ENCODE results near the gene CFAP107. TPM values are rescaled to one million over a fixed set of nuclear protein-coding genes. Genes with fewer than 3 reads are reported as not detected.

The CFAP107 gene
- polyA plus RNA-seq, 2 of the 4 experiments (the other 2 are of a cell fraction): not detected

DNA sequence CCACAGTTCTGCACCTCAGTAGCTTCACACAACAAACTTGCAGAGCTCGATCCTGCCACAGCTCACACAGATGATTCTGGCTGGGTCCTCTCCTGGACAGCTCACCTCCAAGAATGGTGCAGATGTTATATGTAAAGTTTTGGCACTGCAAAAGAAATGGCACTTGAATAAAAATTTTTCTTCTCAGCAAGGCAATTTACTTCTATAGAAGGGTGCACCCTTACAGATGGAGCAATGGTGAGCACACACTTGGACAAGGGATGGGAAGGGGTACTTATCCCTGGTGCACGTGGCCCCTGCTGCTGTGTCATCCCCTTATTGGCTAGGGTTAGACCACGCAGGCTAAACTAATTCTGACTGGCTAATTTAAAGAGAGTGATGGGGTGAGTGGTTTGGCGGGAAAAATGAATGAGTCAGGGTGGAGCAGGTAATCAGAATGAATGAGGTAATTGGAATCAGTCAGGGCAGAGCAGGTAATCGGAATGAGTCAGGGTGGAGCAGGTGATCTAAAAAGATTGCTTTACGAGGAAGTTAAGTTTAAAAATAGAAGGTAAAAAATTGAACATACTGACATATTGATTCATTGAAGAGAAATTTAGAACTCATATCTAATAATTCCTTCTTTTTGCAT lies 42.1 kb upstream of the CFAP107 start:
- TF ChIP-seq TFCP2L1 (CRISPR knock-in tag; IDR thresholded peaks at IDR 0.05): no peak
- TF ChIP-seq MAZ (IDR thresholded peaks at IDR 0.05; ENCODE audit: borderline replicate concordance, low read depth, low read length): no peak
- TF ChIP-seq EHMT2 (IDR thresholded peaks at IDR 0.05; ENCODE audit: low read depth): no peak
- TF ChIP-seq SMC3 (IDR thresholded peaks at IDR 0.05): no peak
- TF ChIP-seq KDM5A (IDR thresholded peaks at IDR 0.05): no peak
- no peak for TF ChIP-seq RFX5 (IDR thresholded peaks at IDR 0.05)
- TF ChIP-seq, protein P1, sequence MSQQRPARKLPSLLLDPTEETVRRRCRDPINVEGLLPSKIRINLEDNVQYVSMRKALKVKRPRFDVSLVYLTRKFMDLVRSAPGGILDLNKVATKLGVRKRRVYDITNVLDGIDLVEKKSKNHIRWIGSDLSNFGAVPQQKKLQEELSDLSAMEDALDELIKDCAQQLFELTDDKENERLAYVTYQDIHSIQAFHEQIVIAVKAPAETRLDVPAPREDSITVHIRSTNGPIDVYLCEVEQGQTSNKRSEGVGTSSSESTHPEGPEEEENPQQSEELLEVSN (IDR thresholded peaks at IDR 0.05; ENCODE audit: borderline replicate concordance, low read depth): no peak
- TF ChIP-seq, protein P2, sequence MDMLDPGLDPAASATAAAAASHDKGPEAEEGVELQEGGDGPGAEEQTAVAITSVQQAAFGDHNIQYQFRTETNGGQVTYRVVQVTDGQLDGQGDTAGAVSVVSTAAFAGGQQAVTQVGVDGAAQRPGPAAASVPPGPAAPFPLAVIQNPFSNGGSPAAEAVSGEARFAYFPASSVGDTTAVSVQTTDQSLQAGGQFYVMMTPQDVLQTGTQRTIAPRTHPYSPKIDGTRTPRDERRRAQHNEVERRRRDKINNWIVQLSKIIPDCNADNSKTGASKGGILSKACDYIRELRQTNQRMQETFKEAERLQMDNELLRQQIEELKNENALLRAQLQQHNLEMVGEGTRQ (IDR thresholded peaks at IDR 0.05): no peak
- no peak for DNase-seq (ENCODE audit: low read depth in 1 of 2, low spot score in 1 of 2)
- Histone ChIP-seq H3K4me2 (no peak overlapping the region), H3K27ac (no peak overlapping the region), H3K4me1 (no peaks in the 10 kb centered on the region), H3K4me3 (no peak overlapping the region), H3K9me3 (peaks cover 4% of the 10 kb centered on the region; the same call in 1 of the 3 replicates)
- CTCF ChIA-PET: interaction anchor here (1.1 kb wide), 1 partner anchor 7 kb away, joined by 4 read pairs; no protein-coding TSS in a partner anchor
- POLR2A ChIA-PET: no interaction called here
- ATAC-seq: no peak
- WGBS (ENCODE audit: missing lambda C conversion rate): 2% methylated on average over 6 of the region's 6 CpGs
- no peak for FAIRE-seq

DNA sequence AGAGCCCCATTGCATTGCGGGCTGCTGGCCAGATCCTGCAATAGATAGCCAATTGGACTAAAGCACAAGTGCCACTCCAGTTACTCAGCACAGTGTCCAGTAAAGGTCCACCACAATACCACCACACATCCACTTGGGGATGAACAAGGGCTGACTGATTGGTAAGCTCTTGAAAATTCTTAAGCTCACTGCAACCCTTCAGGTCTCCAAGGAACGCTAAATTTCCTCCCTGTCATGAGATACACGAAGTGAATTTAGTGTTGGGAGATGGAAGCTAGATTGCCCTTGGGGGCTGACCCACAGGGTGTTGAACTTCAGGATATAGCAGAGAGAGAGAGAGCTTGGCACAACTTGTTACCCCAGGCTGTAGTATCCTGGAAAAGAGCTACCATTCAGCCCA lies 39.9 kb upstream of the CFAP107 start:
- H3K27ac ChIP-seq: no peak overlapping the region
- no peak for DNase-seq (ENCODE audit: low read depth in 1 of 2, low spot score in 1 of 2)
- POLR2A ChIA-PET: no interaction called here
- H3K4me2 ChIP-seq: no peak overlapping the region
- no peak for FAIRE-seq
- H3K4me1 ChIP-seq: no peaks in the 10 kb centered on the region
- TF ChIP-seq EHMT2 (IDR thresholded peaks at IDR 0.05; ENCODE audit: low read depth) (no peak), CHD4 (IDR thresholded peaks at IDR 0.05; ENCODE audit: borderline replicate concordance) (no peak), MAX (IDR thresholded peaks at IDR 0.05) (no peak), HEYL (CRISPR knock-in tag; IDR thresholded peaks at IDR 0.05) (no peak), BHLHE40 (IDR thresholded peaks at IDR 0.05; ENCODE audit: low read depth, low read length) (no peak), POLR2AphosphoS2 (conservative IDR thresholded peaks at IDR 0.05; ENCODE audit: low read length) (no peak), RARB (CRISPR knock-in tag; IDR thresholded peaks at IDR 0.05) (no peak), GATA3 (IDR thresholded peaks at IDR 0.05; ENCODE audit: borderline replicate concordance) (no peak), RNF2 (IDR thresholded peaks at IDR 0.05; ENCODE audit: borderline replicate concordance, low read depth) (no peak), HOXB5 (CRISPR knock-in tag; IDR thresholded peaks at IDR 0.05) (no peak), TFCP2L1 (CRISPR knock-in tag; IDR thresholded peaks at IDR 0.05) (no peak), PHF8 (IDR thresholded peaks at IDR 0.05; ENCODE audit: borderline replicate concordance, low read depth) (no peak), KDM5A (IDR thresholded peaks at IDR 0.05) (no peak), MAZ (IDR thresholded peaks at IDR 0.05; ENCODE audit: borderline replicate concordance, low read depth, low read length) (no peak), NPAS2 (CRISPR knock-in tag; IDR thresholded peaks at IDR 0.05; ENCODE audit: borderline replicate concordance) (no peak)
- TF ChIP-seq, protein P3, sequence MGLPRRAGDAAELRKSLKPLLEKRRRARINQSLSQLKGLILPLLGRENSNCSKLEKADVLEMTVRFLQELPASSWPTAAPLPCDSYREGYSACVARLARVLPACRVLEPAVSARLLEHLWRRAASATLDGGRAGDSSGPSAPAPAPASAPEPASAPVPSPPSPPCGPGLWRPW (IDR thresholded peaks at IDR 0.05): no peak
- H3K4me3 ChIP-seq: no peak overlapping the region
- ATAC-seq: no peak
- H3K9me3 ChIP-seq: peaks cover 4% of the 10 kb centered on the region; the same call in 1 of the 3 replicates
- CTCF ChIA-PET: no interaction called here
- WGBS (ENCODE audit: missing lambda C conversion rate): 0% methylated on average over 3 of the region's 3 CpGs

- ChIA-PET CTCF (interaction anchor here (0.7 kb wide), 1 partner anchor 78 kb away, joined by 3 read pairs; no protein-coding TSS in a partner anchor), POLR2A (no interaction called here)
- Histone ChIP-seq H3K4me1 (no peaks in the 10 kb centered on the region), H3K9me3 (0 out of 3 replicates have a peak, but pooled peaks cover 4% of the 10 kb centered on the region), H3K4me3 (no peak overlapping the region), H3K27ac (no peak overlapping the region), H3K4me2 (no peak overlapping the region)
- FAIRE-seq: no peak
- TF ChIP-seq PHF8 (IDR thresholded peaks at IDR 0.05; ENCODE audit: borderline replicate concordance, low read depth): no peak
- TF ChIP-seq RAD21 (conservative IDR thresholded peaks at IDR 0.05 in 1 of 2, IDR thresholded peaks at IDR 0.05 in 1 of 2): no peak
- TF ChIP-seq FOXS1 (CRISPR knock-in tag; IDR thresholded peaks at IDR 0.05): no peak
- TF ChIP-seq MYC (IDR thresholded peaks at IDR 0.05; ENCODE audit: borderline replicate concordance, low read length): no peak
- no peak for TF ChIP-seq BHLHE40 (IDR thresholded peaks at IDR 0.05; ENCODE audit: low read depth, low read length)
- TF ChIP-seq POLR2A (IDR thresholded peaks at IDR 0.05; ENCODE audit: low read length): no peak
- TF ChIP-seq FOSB (CRISPR knock-in tag; IDR thresholded peaks at IDR 0.05): no peak
- TF ChIP-seq NR3C1 (IDR thresholded peaks at IDR 0.05): no peak
- no peak for DNase-seq (ENCODE audit: low read depth in 1 of 2, low spot score in 1 of 2)
- ATAC-seq: no peak
- 24% methylated on average over 4 of the region's 4 CpGs for WGBS (ENCODE audit: missing lambda C conversion rate)
Observed at GRCh38 chr1:12708396-12709090, 37.5 kb upstream of the CFAP107 start.
